K562 (cell line): ENCODE results near the gene CUTA. TPM values are rescaled to one million over a fixed set of nuclear protein-coding genes. Genes with fewer than 3 reads are reported as not detected.
A peak's percentile ranks its signal among the peaks of the same experiment; 100 is the strongest.

ENCODE experiments used
- ARID2 ChIP-seq: fragments of 450-650 bp; IDR thresholded peaks from 2 replicates; pipeline ENCODE4 v1.6.1; 2017; ENCODE audit warnings: antibody characterized with exemption, mild to moderate bottlenecking
- CBX5 ChIP-seq: IDR thresholded peaks from 2 replicates; pipeline ENCODE4 v1.6.1; 2014; ENCODE audit warnings: low read depth, borderline replicate concordance
- DEAF1 ChIP-seq: fragments of 450-650 bp; formaldehyde crosslinking; IDR thresholded peaks from 2 replicates; pipeline ENCODE4 v1.4.0; 2020; ENCODE audit warnings: mild to moderate bottlenecking, moderate library complexity
- DIDO1 ChIP-seq: fragments of 450-650 bp; IDR thresholded peaks from 2 replicates; pipeline ENCODE4 v1.6.1; 2016; ENCODE audit warnings: low read depth, missing biosample characterization, missing genetic modification characterization
- E2F6 ChIP-seq, 2 experiments: IDR thresholded peaks; 2 replicates each; pipeline ENCODE4 v1.6.1; 2011; ENCODE audit warnings: borderline replicate concordance in 1 of 2, control low read depth in 1 of 2, low read depth in 1 of 2, low read length in 1 of 2, mild to moderate bottlenecking in 1 of 2, mixed read lengths in 1 of 2, moderate library complexity in 1 of 2; ENCODE audit not compliant: insufficient read depth in 1 of 2, insufficient read length in 1 of 2, poor library complexity in 1 of 2, severe bottlenecking in 1 of 2; ENCODE audit errors: extremely low read depth in 1 of 2
- ELF4 ChIP-seq: fragments of 450-650 bp; formaldehyde crosslinking; IDR thresholded peaks from 2 replicates; pipeline ENCODE4 v1.4.0; 2022; ENCODE audit warnings: missing genetic modification characterization
- ETS1 ChIP-seq: conservative IDR thresholded peaks from 2 replicates; pipeline ENCODE4 v1.6.1; 2011; ENCODE audit warnings: low read depth, mild to moderate bottlenecking, low read length; ENCODE audit not compliant: control insufficient read depth
- ETV1 ChIP-seq: fragments of 450-650 bp; conservative IDR thresholded peaks from 2 replicates; pipeline ENCODE4 v1.6.1; 2016; ENCODE audit warnings: missing genetic modification characterization, control low read depth, low read depth, missing compliant biosample characterization
- HLTF ChIP-seq: fragments of 450-650 bp; IDR thresholded peaks from 2 replicates; pipeline ENCODE4 v1.6.1; 2016
- MBD2 ChIP-seq: sonication (generic); IDR thresholded peaks from 2 replicates; pipeline ENCODE4 v1.6.1; 2016; ENCODE audit warnings: low read depth, borderline replicate concordance
- SMARCE1 ChIP-seq: fragments of 450-650 bp; IDR thresholded peaks from 2 replicates; pipeline ENCODE4 v1.7.1; 2016; ENCODE audit warnings: mild to moderate bottlenecking
- STAT5A ChIP-seq: IDR thresholded peaks from 2 replicates; pipeline ENCODE4 v1.6.1; 2012; ENCODE audit warnings: low read length, inconsistent platforms, borderline replicate concordance
- TARDBP ChIP-seq: fragments of 450-650 bp; IDR thresholded peaks from 2 replicates; pipeline ENCODE4 v1.6.1; 2016
- TCF7L2 ChIP-seq: fragments of 150-350 bp; IDR thresholded peaks from 2 replicates; pipeline ENCODE4 v1.6.1; 2016; ENCODE audit warnings: low read depth, mild to moderate bottlenecking, low read length, moderate library complexity
- TEAD2 ChIP-seq: fragments of 450-650 bp; IDR thresholded peaks from 2 replicates; pipeline ENCODE4 v1.6.1; 2016; ENCODE audit warnings: missing genetic modification characterization, control low read depth, missing compliant biosample characterization
- ZBTB43 ChIP-seq: sonication (generic); formaldehyde crosslinking; IDR thresholded peaks from 2 replicates; pipeline ENCODE4 v1.8.0; 2023; ENCODE audit warnings: mild to moderate bottlenecking, missing genetic modification reagents
- ZNF639 ChIP-seq, 2 experiments: fragments of 200-800 bp in 1 of 2; sonication (Bioruptor generic) in 1 of 2; sonication (generic) in 1 of 2; formaldehyde crosslinking in 1 of 2; IDR thresholded peaks in 1 of 2; conservative IDR thresholded peaks in 1 of 2; 2 replicates each; pipeline versions ENCODE4 v1.5.0 to v1.6.1; 2016 to 2020; ENCODE audit warnings: missing compliant biosample characterization in 1 of 2, missing genetic modification characterization in 1 of 2, missing genetic modification reagents in 1 of 2
- ZNF717 ChIP-seq: fragments of 250-450 bp; sonication (Bioruptor Pico); IDR thresholded peaks from 2 replicates; pipeline ENCODE4 v1.5.0; 2021
- polyA plus RNA-seq, 8 experiments: library from polyadenylated mRNA; depleted of rRNA in 4 of 8; stranded (reverse) in 5 of 8; unstranded in 3 of 8; fragments of >200 nt; fragmentation: Nextera tagmentation in 2 of 8; fragmentation: Illumina TruSeq in 1 of 8; extraction: Ambion mirVana in 2 of 8; extraction: Trizol in 1 of 8; gene quantifications; 2 replicates each; pipeline versions ENCODE4 v1.2.1 to v1.2.3, GENCODE V29; 2011 to 2014; ENCODE audit warnings: inconsistent platforms in 1 of 8, missing spikeins in 1 of 8
- total RNA-seq, 7 experiments: library from RNA; depleted of rRNA in 6 of 7; stranded (reverse); fragments of >200 nt in 6 of 7; fragmentation: Illumina TruSeq in 2 of 7; extraction: Trizol in 2 of 7; gene quantifications; 2 replicates each; pipeline versions ENCODE4 v1.2.1 to v1.2.3, GENCODE V29; 2011 to 2021; ENCODE audit warnings: low replicate concordance in 1 of 7

CUTA gene
- total and polyA plus RNA-seq, 9 of the 15 experiments (the other 6 are each of a cell fraction or from before 2014, with no cell fraction given) = 166 to 682 (median 310) TPM

GRCh38 chr6:33391278-33391921, 26.5 kb downstream of the CUTA start, which contains the start of gene KIFC1 (continued):
- TF ChIP-seq ETS1 = peak; percentile 76
- TF ChIP-seq MBD2 = no peak; the same call in none of the 2 replicates
- TF ChIP-seq HLTF = 0 out of 2 replicates have a peak, but pooled peaks have one; percentile 20
- 0 out of 2 replicates have a peak, but pooled peaks have one; percentile 28 for TF ChIP-seq TCF7L2
- peak; percentile 76 for TF ChIP-seq DEAF1
- no peak for TF ChIP-seq ZNF717
- no peak for TF ChIP-seq ARID2
- TF ChIP-seq ZNF639 (CRISPR knock-in tag; conservative IDR thresholded peaks at IDR 0.05 in 1 of 2, IDR thresholded peaks at IDR 0.05 in 1 of 2) = peak in 1 of 2 experiments; percentile 91; a peak in 2 of 4 replicates
- peak; percentile 85 to 89 for TF ChIP-seq E2F6 (IDR thresholded peaks at IDR 0.05; ENCODE audit: borderline replicate concordance in 1 of 2, extremely low read depth in 1 of 2, insufficient read depth in 1 of 2, insufficient read length in 1 of 2, low read depth in 1 of 2, low read length in 1 of 2, poor library complexity in 1 of 2, severe bottlenecking in 1 of 2)
- no peak for TF ChIP-seq ZBTB43
- TF ChIP-seq DIDO1 (tag) = peak; percentile 11; the same call in 1 of the 2 replicates
- TF ChIP-seq CBX5 = no peak
- TF ChIP-seq ELF4 = peak; percentile 49
- peak; percentile 78; the same call in 1 of the 2 replicates for TF ChIP-seq TARDBP
- peak; percentile 97 for TF ChIP-seq ETV1
- no peak for TF ChIP-seq TEAD2 (tag)
- peak; percentile 42; the same call in 1 of the 2 replicates for TF ChIP-seq SMARCE1
- TF ChIP-seq STAT5A = no peak; the same call in 1 of the 2 replicates
